GM23338 (cell line): ENCODE measurements around the gene AAGAB. TPM values are rescaled to one million over a fixed set of nuclear protein-coding genes. Genes with fewer than 3 reads are reported as not detected.

Source experiments
- ATAC-seq: fragments of 200-7000 bp; cut with Tn5 transposase; 3 replicates; pipeline ENCODE4 v1.9.1; 2020
- DNase-seq: peaks from one replicate; pipeline ENCODE4 v3.0.0-alpha.2; 2015; ENCODE audit warnings: low spot score
- H2AFZ ChIP-seq: fragments of 200-600 bp; sonication (generic); 2 replicates; pipeline ENCODE4 v1.8.0; 2016; ENCODE audit warnings: antibody characterized with exemption, mild to moderate bottlenecking, moderate library complexity
- H3F3A ChIP-seq: fragments of 200-600 bp; sonication (generic); replicated peaks from 2 replicates; pipeline ENCODE4 v1.8.0; 2017; ENCODE audit warnings: antibody characterized with exemption, mixed run types, low read depth
- H3K27ac ChIP-seq: fragments of 200-600 bp; sonication (generic); 2 replicates; pipeline ENCODE4 v1.6.1; 2016; ENCODE audit warnings: low read depth
- H3K27me3 ChIP-seq: fragments of 200-600 bp; sonication (generic); 2 replicates; pipeline ENCODE4 v1.8.0; 2016; ENCODE audit warnings: mild to moderate bottlenecking, mixed run types, moderate library complexity; ENCODE audit not compliant: insufficient read depth
- H3K36me3 ChIP-seq: fragments of 200-600 bp; sonication (generic); 2 replicates; pipeline ENCODE4 v1.8.0; 2016; ENCODE audit warnings: mild to moderate bottlenecking; ENCODE audit not compliant: insufficient read depth
- H3K4me1 ChIP-seq: fragments of 200-600 bp; sonication (generic); 2 replicates; pipeline ENCODE4 v1.8.0; 2016; ENCODE audit warnings: mild to moderate bottlenecking, moderate library complexity; ENCODE audit not compliant: insufficient read depth
- H3K4me2 ChIP-seq: fragments of 200-600 bp; sonication (generic); 2 replicates; pipeline ENCODE4 v1.7.1; 2017; ENCODE audit warnings: mixed run types
- H3K4me3 ChIP-seq: fragments of 200-600 bp; sonication (generic); 2 replicates; pipeline ENCODE4 v1.6.1; 2016; ENCODE audit warnings: mixed run types
- H3K79me2 ChIP-seq: fragments of 200-600 bp; sonication (generic); replicated peaks from 2 replicates; pipeline ENCODE4 v1.8.0; 2017; ENCODE audit warnings: mild to moderate bottlenecking; ENCODE audit not compliant: insufficient read depth
- H3K9me2 ChIP-seq: fragments of 200-600 bp; sonication (generic); 2 replicates; pipeline ENCODE4 v1.8.0; 2017; ENCODE audit not compliant: insufficient read depth
- H4K20me1 ChIP-seq: fragments of 200-600 bp; sonication (generic); replicated peaks from 2 replicates; pipeline ENCODE4 v1.8.0; 2017; ENCODE audit warnings: mild to moderate bottlenecking; ENCODE audit not compliant: insufficient read depth
- H3K27ac Mint-ChIP-seq: 2 replicates; pipeline ENCODE4 v1.8.0; 2020; ENCODE audit warnings: inconsistent platforms, mild to moderate bottlenecking, moderate library complexity, mixed read lengths
- H3K27me3 Mint-ChIP-seq: 3 replicates; pipeline ENCODE4 v1.8.0; 2022; ENCODE audit warnings: low read depth, mild to moderate bottlenecking, moderate library complexity, mixed read lengths, inconsistent platforms; ENCODE audit not compliant: insufficient read depth, poor library complexity
- H3K36me3 Mint-ChIP-seq: 3 replicates; pipeline ENCODE4 v1.8.0; 2021; ENCODE audit warnings: low read depth, mild to moderate bottlenecking, inconsistent platforms, moderate library complexity, mixed read lengths
- H3K4me1 Mint-ChIP-seq: 3 replicates; pipeline ENCODE4 v1.8.0; 2020; ENCODE audit warnings: mild to moderate bottlenecking, inconsistent platforms, mixed read lengths
- H3K4me3 Mint-ChIP-seq: 3 replicates; pipeline ENCODE4 v1.8.0; 2021; ENCODE audit warnings: moderate library complexity, mild to moderate bottlenecking, inconsistent platforms, mixed read lengths
- H3K9me3 Mint-ChIP-seq: 3 replicates; pipeline ENCODE4 v1.8.0; 2020; ENCODE audit warnings: moderate library complexity, mild to moderate bottlenecking, inconsistent platforms, mixed read lengths
- CREB1 ChIP-seq: fragments of 250-450 bp; sonication (Bioruptor Pico); IDR thresholded peaks from 2 replicates; pipeline ENCODE4 v1.5.0; 2020; ENCODE audit warnings: low read depth, mild to moderate bottlenecking, moderate library complexity
- EZH2 ChIP-seq: fragments of 200-600 bp; sonication (generic); IDR thresholded peaks from one replicate; pipeline ENCODE4 v1.8.0; 2017; ENCODE audit warnings: antibody characterized with exemption, mild to moderate bottlenecking, low read depth; ENCODE audit not compliant: unreplicated experiment
- EZH2phosphoT487 ChIP-seq: fragments of 200-600 bp; sonication (generic); IDR thresholded peaks from one replicate; pipeline ENCODE4 v1.8.1; 2018; ENCODE audit warnings: antibody characterized with exemption; ENCODE audit not compliant: unreplicated experiment
- JUNB ChIP-seq: IDR thresholded peaks from one replicate; pipeline ENCODE4 v1.6.1; 2016; ENCODE audit warnings: antibody characterized with exemption; ENCODE audit not compliant: unreplicated experiment
- NANOG ChIP-seq: IDR thresholded peaks from 2 replicates; pipeline ENCODE4 v1.6.1; 2016; ENCODE audit warnings: antibody characterized with exemption, borderline replicate concordance
- POLR2AphosphoS5 ChIP-seq: IDR thresholded peaks from 2 replicates; pipeline ENCODE4 v1.6.1; 2016; ENCODE audit warnings: antibody characterized with exemption, low read depth
- STAT1 ChIP-seq: IDR thresholded peaks from one replicate; pipeline ENCODE4 v1.6.1; 2016; ENCODE audit warnings: antibody characterized with exemption; ENCODE audit not compliant: unreplicated experiment
- ZNF331 ChIP-seq: fragments of 250-450 bp; sonication (Bioruptor Pico); IDR thresholded peaks from 2 replicates; pipeline ENCODE4 v1.5.0; 2020; ENCODE audit warnings: low read depth, mild to moderate bottlenecking, moderate library complexity
- polyA plus RNA-seq: library from polyadenylated mRNA; unstranded; fragments of >200 nt; fragmentation: Nextera tagmentation; extraction: Ambion mirVana; gene quantifications from 2 replicates; pipeline ENCODE4 v1.2.1, GENCODE V29; 2016
- total RNA-seq: library from RNA; depleted of rRNA; stranded (reverse); fragments of >200 nt; shearing (Covaris generic); gene quantifications from 2 replicates; pipeline ENCODE4 v1.2.3, GENCODE V29; 2014
- TF ChIP-seq, protein P1 (sequence below): IDR thresholded peaks from one replicate; pipeline ENCODE4 v1.6.1; 2018; ENCODE audit warnings: antibody characterized with exemption; ENCODE audit not compliant: unreplicated experiment
- TF ChIP-seq, protein P2 (sequence below), 2 experiments: fragments of 200-600 bp in 1 of 2; sonication (generic) in 1 of 2; conservative IDR thresholded peaks; 2 replicates each; pipeline versions ENCODE4 v1.5.1 to v1.6.1; 2016 to 2017; ENCODE audit warnings: antibody characterized with exemption in 2 of 2, low read depth in 2 of 2, mild to moderate bottlenecking in 2 of 2, moderate library complexity in 1 of 2
- TF ChIP-seq, protein P3 (sequence below): IDR thresholded peaks from 2 replicates; pipeline ENCODE4 v1.6.1; 2016; ENCODE audit warnings: antibody characterized with exemption

Gene AAGAB
- total and polyA plus RNA-seq, 2 experiments from 2014 or later, result 20.8 to 42.8 TPM

DNA sequence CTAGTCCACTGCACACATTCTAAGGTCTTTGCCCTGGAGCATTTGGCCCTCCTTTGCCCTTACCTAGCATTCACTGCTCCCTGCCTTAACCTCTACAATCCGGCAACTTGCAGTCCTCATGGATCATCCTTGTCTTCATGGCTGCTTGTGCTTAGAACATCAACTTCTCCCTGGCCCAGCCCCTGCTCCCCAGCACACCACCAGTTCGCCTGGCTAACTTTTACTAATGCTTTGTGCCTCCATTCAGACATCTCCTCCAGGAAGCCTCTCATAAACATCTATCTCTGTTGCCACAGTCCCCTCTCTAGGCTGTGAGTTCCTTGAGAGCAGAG lies 57.1 kb downstream of the AAGAB start:
- DNase-seq, result no peak
- H3K4me1 Mint-ChIP-seq, result peaks cover 20% of the 10 kb centered on the region; the same call in 2 of the 3 replicates
- H3K9me3 Mint-ChIP-seq, result no peaks in the 10 kb centered on the region
- Histone ChIP-seq H3K36me3 (0 out of 2 replicates have a peak, but pooled peaks cover 3% of the 10 kb centered on the region), H3K4me3 (no peak overlapping the region), H3K4me2 (no peak overlapping the region), H2AFZ (no peak overlapping the region), H3K79me2 (no peaks in the 10 kb centered on the region), H3K27me3 (no peaks in the 10 kb centered on the region), H4K20me1 (no peaks in the 10 kb centered on the region), H3F3A (no peaks in the 10 kb centered on the region), H3K9me2 (no peaks in the 10 kb centered on the region), H3K4me1 (peaks cover 16% of the 10 kb centered on the region; the same call in 1 of the 2 replicates), H3K27ac (no peak overlapping the region)
- H3K4me3 Mint-ChIP-seq, result no peak overlapping the region
- peaks cover 3% of the 10 kb centered on the region for H3K27me3 Mint-ChIP-seq
- no peak for ATAC-seq
- H3K27ac Mint-ChIP-seq, result no peak overlapping the region; the same call in 1 of the 2 replicates
- TF ChIP-seq, protein P1, sequence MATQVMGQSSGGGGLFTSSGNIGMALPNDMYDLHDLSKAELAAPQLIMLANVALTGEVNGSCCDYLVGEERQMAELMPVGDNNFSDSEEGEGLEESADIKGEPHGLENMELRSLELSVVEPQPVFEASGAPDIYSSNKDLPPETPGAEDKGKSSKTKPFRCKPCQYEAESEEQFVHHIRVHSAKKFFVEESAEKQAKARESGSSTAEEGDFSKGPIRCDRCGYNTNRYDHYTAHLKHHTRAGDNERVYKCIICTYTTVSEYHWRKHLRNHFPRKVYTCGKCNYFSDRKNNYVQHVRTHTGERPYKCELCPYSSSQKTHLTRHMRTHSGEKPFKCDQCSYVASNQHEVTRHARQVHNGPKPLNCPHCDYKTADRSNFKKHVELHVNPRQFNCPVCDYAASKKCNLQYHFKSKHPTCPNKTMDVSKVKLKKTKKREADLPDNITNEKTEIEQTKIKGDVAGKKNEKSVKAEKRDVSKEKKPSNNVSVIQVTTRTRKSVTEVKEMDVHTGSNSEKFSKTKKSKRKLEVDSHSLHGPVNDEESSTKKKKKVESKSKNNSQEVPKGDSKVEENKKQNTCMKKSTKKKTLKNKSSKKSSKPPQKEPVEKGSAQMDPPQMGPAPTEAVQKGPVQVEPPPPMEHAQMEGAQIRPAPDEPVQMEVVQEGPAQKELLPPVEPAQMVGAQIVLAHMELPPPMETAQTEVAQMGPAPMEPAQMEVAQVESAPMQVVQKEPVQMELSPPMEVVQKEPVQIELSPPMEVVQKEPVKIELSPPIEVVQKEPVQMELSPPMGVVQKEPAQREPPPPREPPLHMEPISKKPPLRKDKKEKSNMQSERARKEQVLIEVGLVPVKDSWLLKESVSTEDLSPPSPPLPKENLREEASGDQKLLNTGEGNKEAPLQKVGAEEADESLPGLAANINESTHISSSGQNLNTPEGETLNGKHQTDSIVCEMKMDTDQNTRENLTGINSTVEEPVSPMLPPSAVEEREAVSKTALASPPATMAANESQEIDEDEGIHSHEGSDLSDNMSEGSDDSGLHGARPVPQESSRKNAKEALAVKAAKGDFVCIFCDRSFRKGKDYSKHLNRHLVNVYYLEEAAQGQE, result no peak
- TF ChIP-seq POLR2AphosphoS5 (no peak), STAT1 (no peak), EZH2phosphoT487 (no peak), CREB1 (CRISPR knock-in tag) (no peak), NANOG (no peak), EZH2 (no peak)
- TF ChIP-seq, protein P2, sequence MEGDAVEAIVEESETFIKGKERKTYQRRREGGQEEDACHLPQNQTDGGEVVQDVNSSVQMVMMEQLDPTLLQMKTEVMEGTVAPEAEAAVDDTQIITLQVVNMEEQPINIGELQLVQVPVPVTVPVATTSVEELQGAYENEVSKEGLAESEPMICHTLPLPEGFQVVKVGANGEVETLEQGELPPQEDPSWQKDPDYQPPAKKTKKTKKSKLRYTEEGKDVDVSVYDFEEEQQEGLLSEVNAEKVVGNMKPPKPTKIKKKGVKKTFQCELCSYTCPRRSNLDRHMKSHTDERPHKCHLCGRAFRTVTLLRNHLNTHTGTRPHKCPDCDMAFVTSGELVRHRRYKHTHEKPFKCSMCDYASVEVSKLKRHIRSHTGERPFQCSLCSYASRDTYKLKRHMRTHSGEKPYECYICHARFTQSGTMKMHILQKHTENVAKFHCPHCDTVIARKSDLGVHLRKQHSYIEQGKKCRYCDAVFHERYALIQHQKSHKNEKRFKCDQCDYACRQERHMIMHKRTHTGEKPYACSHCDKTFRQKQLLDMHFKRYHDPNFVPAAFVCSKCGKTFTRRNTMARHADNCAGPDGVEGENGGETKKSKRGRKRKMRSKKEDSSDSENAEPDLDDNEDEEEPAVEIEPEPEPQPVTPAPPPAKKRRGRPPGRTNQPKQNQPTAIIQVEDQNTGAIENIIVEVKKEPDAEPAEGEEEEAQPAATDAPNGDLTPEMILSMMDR (conservative IDR thresholded peaks at IDR 0.05; ENCODE audit: low read depth in 2 of 2), result no peak
- H3K36me3 Mint-ChIP-seq, result peaks cover 12% of the 10 kb centered on the region; the same call in 2 of the 3 replicates

DNA sequence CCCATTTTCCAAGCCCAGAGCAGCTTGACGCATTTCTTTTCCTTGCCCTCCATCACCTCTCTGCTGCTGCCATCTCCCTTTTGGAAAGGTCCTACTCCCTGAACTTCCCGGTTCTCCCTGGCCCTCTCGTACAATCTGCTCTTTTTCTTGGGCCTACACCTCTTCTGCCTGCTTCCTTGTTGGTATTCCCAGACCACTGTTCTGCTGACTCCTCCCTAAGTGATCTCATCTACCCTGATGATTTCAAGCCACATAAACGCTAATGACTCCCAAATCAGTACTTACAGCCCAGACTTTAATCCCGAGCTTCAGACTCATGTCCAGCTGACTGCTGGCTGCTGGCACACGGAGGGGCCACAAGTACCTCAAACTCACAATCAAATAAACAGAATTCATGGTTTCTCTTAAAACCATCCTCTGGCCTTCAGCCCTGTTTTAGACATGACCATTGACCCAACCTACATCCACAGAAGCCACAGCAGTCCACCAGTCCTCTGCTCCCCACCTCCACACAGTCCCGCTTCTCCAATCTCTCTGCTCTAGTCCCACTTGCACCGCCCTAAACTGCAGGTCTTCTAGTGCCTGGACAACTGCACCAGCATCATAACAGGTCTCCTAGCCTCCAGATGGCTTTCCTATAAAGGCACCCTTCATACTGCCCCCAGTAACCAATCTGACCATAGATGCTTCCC lies 57.6 kb downstream of the AAGAB start:
- Mint-ChIP-seq H3K4me1 (peaks cover 20% of the 10 kb centered on the region; the same call in 2 of the 3 replicates), H3K4me3 (no peak overlapping the region), H3K36me3 (peaks cover 9% of the 10 kb centered on the region; the same call in 2 of the 3 replicates), H3K27ac (no peak overlapping the region; the same call in 1 of the 2 replicates), H3K9me3 (no peaks in the 10 kb centered on the region), H3K27me3 (peaks cover 3% of the 10 kb centered on the region)
- Histone ChIP-seq H3K9me2 (no peaks in the 10 kb centered on the region), H3F3A (no peaks in the 10 kb centered on the region), H3K4me1 (peaks cover 16% of the 10 kb centered on the region; the same call in 1 of the 2 replicates), H3K79me2 (no peaks in the 10 kb centered on the region), H3K36me3 (0 out of 2 replicates have a peak, but pooled peaks cover 3% of the 10 kb centered on the region), H2AFZ (no peak overlapping the region), H3K27me3 (no peaks in the 10 kb centered on the region), H3K4me3 (no peak overlapping the region), H3K4me2 (no peak overlapping the region), H4K20me1 (no peaks in the 10 kb centered on the region), H3K27ac (no peak overlapping the region)
- DNase-seq, result no peak
- no peak for ATAC-seq
- TF ChIP-seq ZNF331 (CRISPR knock-in tag), result no peak
- no peak for TF ChIP-seq JUNB
- no peak for TF ChIP-seq STAT1
- TF ChIP-seq, protein P3, sequence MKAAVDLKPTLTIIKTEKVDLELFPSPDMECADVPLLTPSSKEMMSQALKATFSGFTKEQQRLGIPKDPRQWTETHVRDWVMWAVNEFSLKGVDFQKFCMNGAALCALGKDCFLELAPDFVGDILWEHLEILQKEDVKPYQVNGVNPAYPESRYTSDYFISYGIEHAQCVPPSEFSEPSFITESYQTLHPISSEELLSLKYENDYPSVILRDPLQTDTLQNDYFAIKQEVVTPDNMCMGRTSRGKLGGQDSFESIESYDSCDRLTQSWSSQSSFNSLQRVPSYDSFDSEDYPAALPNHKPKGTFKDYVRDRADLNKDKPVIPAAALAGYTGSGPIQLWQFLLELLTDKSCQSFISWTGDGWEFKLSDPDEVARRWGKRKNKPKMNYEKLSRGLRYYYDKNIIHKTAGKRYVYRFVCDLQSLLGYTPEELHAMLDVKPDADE, result no peak
- no peak for TF ChIP-seq EZH2phosphoT487
- no peak for TF ChIP-seq NANOG
